GM13977 (cell line): ENCODE measurements around the gene LRIT1.

ENCODE experiments used
- DNase-seq: peaks from one replicate; pipeline ENCODE4 v3.0.0; 2012; ENCODE audit warnings: low spot score
- CTCF ChIP-seq: IDR thresholded peaks from 2 replicates; pipeline ENCODE4 v1.5.1; 2012; ENCODE audit warnings: mild to moderate bottlenecking, control low read depth; ENCODE audit not compliant: insufficient read depth; ENCODE audit errors: extremely low read depth, missing control alignments
- in situ Hi-C: fragments of 300-500 bp; cut with MboI; formaldehyde crosslinking; loops from one replicate; pipeline ENCODE4 v1.12.0; 2022; ENCODE audit warnings: low sequenced_read_pairs, low pct_unique_long_range_greater_than_20kb, mixed read lengths, inconsistent platforms; ENCODE audit not compliant: unreplicated experiment

LRIT1 gene

GRCh38 chr10:84262190-84262956 lies 21.0 kb upstream of the LRIT1 start:
- in situ Hi-C loops, result loop anchor here (10.0 kb wide), 1 partner anchor 282 kb away; no protein-coding TSS in a partner anchor
- TF ChIP-seq CTCF, result no peak
- DNase-seq, result no peak

- DNase-seq, result no peak
- TF ChIP-seq CTCF, result no peak
- in situ Hi-C loops, result loop anchor here (10.0 kb wide), 1 partner anchor 283 kb away; no protein-coding TSS in a partner anchor
Observed at GRCh38 chr10:84261236-84261915, 20.0 kb upstream of the LRIT1 start.

- TF ChIP-seq CTCF, result no peak
- in situ Hi-C loops, result no loop called here
- DNase-seq, result no peak
Observed at GRCh38 chr10:84258034-84258695, 16.8 kb upstream of the LRIT1 start.

GRCh38 chr10:84257343-84258020 lies 16.1 kb upstream of the LRIT1 start:
- DNase-seq, result no peak
- TF ChIP-seq CTCF, result no peak
- in situ Hi-C loops, result no loop called here

- no peak for DNase-seq
- in situ Hi-C loops, result no loop called here
- peak; percentile 63 for TF ChIP-seq CTCF
Observed at GRCh38 chr10:84256510-84257342, 15.4 kb upstream of the LRIT1 start.
